ENCODE measurements around the gene ZNF750.

- TF ChIP-seq CTCF (IDR thresholded peaks at IDR 0.05) = no peak
- no peak for TF ChIP-seq EP300 (IDR thresholded peaks at IDR 0.05)
Observed at GRCh38 chr17:82856361-82856760, 16.5 kb upstream of the ZNF750 start.

Measured in suprapubic skin (tissue), 3 donors.